ENCODE data around the gene SPR.

SPR gene

GRCh38 chr2:72913486-72914205 lies 26.4 kb downstream of the SPR start:
- TF ChIP-seq EZH2phosphoT487 (IDR thresholded peaks at IDR 0.05; ENCODE audit: low read depth) (no peak), CTCF (IDR thresholded peaks at IDR 0.05; ENCODE audit: low read depth, low read length) (no peak)
- H3K4me2 ChIP-seq (ENCODE audit: low read length) = no peak overlapping the region
- no peak overlapping the region for H3K27ac ChIP-seq (ENCODE audit: low read length)
- no peaks in the 10 kb centered on the region for H3K9me3 ChIP-seq (ENCODE audit: insufficient read depth, low read length)
- no peak overlapping the region for H3K4me3 ChIP-seq (ENCODE audit: low read length)
- H3K79me2 ChIP-seq (ENCODE audit: low read length) = no peaks in the 10 kb centered on the region
- no peak overlapping the region for H3K9ac ChIP-seq (ENCODE audit: low read length)
- H3K27me3 ChIP-seq (ENCODE audit: low read depth, low read length) = peaks cover 46% of the 10 kb centered on the region
- H3K36me3 ChIP-seq (replicated peaks; ENCODE audit: low read depth, low read length) = no peaks in the 10 kb centered on the region
- no peaks in the 10 kb centered on the region for H4K20me1 ChIP-seq (ENCODE audit: insufficient read depth, low read length)
- H2AFZ ChIP-seq (ENCODE audit: low read depth, low read length) = no peak overlapping the region; the same call in 1 of the 2 replicates
- H3K4me1 ChIP-seq (ENCODE audit: low read length) = no peaks in the 10 kb centered on the region

- Histone ChIP-seq H3K4me1 (ENCODE audit: low read length) (no peaks in the 10 kb centered on the region), H3K9ac (ENCODE audit: low read length) (no peak overlapping the region), H3K4me2 (ENCODE audit: low read length) (no peak overlapping the region), H3K36me3 (replicated peaks; ENCODE audit: low read depth, low read length) (no peaks in the 10 kb centered on the region), H3K9me3 (ENCODE audit: insufficient read depth, low read length) (no peaks in the 10 kb centered on the region), H3K27ac (ENCODE audit: low read length) (no peak overlapping the region), H3K27me3 (ENCODE audit: low read depth, low read length) (peaks cover 46% of the 10 kb centered on the region), H2AFZ (ENCODE audit: low read depth, low read length) (no peak overlapping the region), H4K20me1 (ENCODE audit: insufficient read depth, low read length) (no peaks in the 10 kb centered on the region), H3K79me2 (ENCODE audit: low read length) (no peaks in the 10 kb centered on the region), H3K4me3 (ENCODE audit: low read length) (no peak overlapping the region)
- TF ChIP-seq CTCF (IDR thresholded peaks at IDR 0.05; ENCODE audit: low read depth, low read length) (no peak), EZH2phosphoT487 (IDR thresholded peaks at IDR 0.05; ENCODE audit: low read depth) (no peak)
Observed at GRCh38 chr2:72914206-72914559, 27.0 kb downstream of the SPR start.

GRCh38 chr2:72914589-72915319 lies 27.5 kb downstream of the SPR start:
- no peak overlapping the region for H3K4me2 ChIP-seq (ENCODE audit: low read length)
- peaks cover 46% of the 10 kb centered on the region for H3K27me3 ChIP-seq (ENCODE audit: low read depth, low read length)

More at GRCh38 chr2:72914589-72915319, 27.5 kb downstream of the SPR start:
- TF ChIP-seq EZH2phosphoT487 (IDR thresholded peaks at IDR 0.05; ENCODE audit: low read depth) = no peak
- TF ChIP-seq CTCF (IDR thresholded peaks at IDR 0.05; ENCODE audit: low read depth, low read length) = no peak
- H3K79me2 ChIP-seq (ENCODE audit: low read length) = no peaks in the 10 kb centered on the region
- no peaks in the 10 kb centered on the region for H3K9me3 ChIP-seq (ENCODE audit: insufficient read depth, low read length)
- H3K36me3 ChIP-seq (replicated peaks; ENCODE audit: low read depth, low read length) = no peaks in the 10 kb centered on the region
- no peak overlapping the region for H3K27ac ChIP-seq (ENCODE audit: low read length)
- no peak overlapping the region for H3K9ac ChIP-seq (ENCODE audit: low read length)
- no peaks in the 10 kb centered on the region for H3K4me1 ChIP-seq (ENCODE audit: low read length)
- no peaks in the 10 kb centered on the region for H4K20me1 ChIP-seq (ENCODE audit: insufficient read depth, low read length)
- H3K4me3 ChIP-seq (ENCODE audit: low read length) = no peak overlapping the region
- H2AFZ ChIP-seq (ENCODE audit: low read depth, low read length) = no peak overlapping the region

Measured in OCI-LY3 (cell line).